Suprapubic skin (tissue), 4 donors: ENCODE measurements around the gene SLA2. TPM values are rescaled to one million over a fixed set of nuclear protein-coding genes. Genes with fewer than 3 reads are reported as not detected.
"Not testable (repeated sequence)": the region's sequence is repeated elsewhere in the genome, so short reads cannot be mapped to it uniquely, and the experiment has no call there.

Experiments used
- DNase-seq, 2 donors: peaks; one replicate each; pipeline ENCODE4 v3.0.0-alpha.2; 2019; ENCODE audit warnings: low spot score in 2 of 2
- H3K27ac ChIP-seq: fragments of 200-600 bp; sonication (generic); one replicate; pipeline ENCODE4 v1.5.1; 2019
- H3K27me3 ChIP-seq: fragments of 200-600 bp; sonication (generic); one replicate; pipeline ENCODE4 v1.5.1; 2019
- H3K36me3 ChIP-seq: fragments of 200-600 bp; sonication (generic); one replicate; pipeline ENCODE4 v1.5.1; 2019
- H3K4me1 ChIP-seq: fragments of 200-600 bp; sonication (generic); one replicate; pipeline ENCODE4 v1.5.1; 2019
- H3K4me3 ChIP-seq: fragments of 200-600 bp; sonication (generic); one replicate; pipeline ENCODE4 v1.5.1; 2019; ENCODE audit warnings: mild to moderate bottlenecking
- H3K9me3 ChIP-seq: fragments of 200-600 bp; sonication (generic); one replicate; pipeline ENCODE4 v1.5.1; 2019
- CTCF ChIP-seq, 2 donors: fragments of 200-600 bp in 1 of 2; fragments of 450-650 bp in 1 of 2; sonication (generic) in 1 of 2; IDR thresholded peaks; one replicate each; pipeline ENCODE4 v1.5.1; 2016 to 2019; ENCODE audit warnings: antibody characterized with exemption in 2 of 2, mild to moderate bottlenecking in 1 of 2, moderate library complexity in 1 of 2
- EP300 ChIP-seq: sonication (generic); formaldehyde crosslinking; IDR thresholded peaks from one replicate; pipeline ENCODE4 v1.6.1; 2017; ENCODE audit warnings: antibody characterized with exemption
- POLR2A ChIP-seq, 2 donors: fragments of 450-650 bp; IDR thresholded peaks; one replicate each; pipeline ENCODE4 v1.6.1; 2017; ENCODE audit warnings: antibody characterized with exemption in 2 of 2, mild to moderate bottlenecking in 2 of 2, moderate library complexity in 2 of 2
- POLR2AphosphoS5 ChIP-seq, 3 donors: sonication (generic); formaldehyde crosslinking; IDR thresholded peaks; one replicate each; pipeline ENCODE4 v1.6.1; 2017; ENCODE audit warnings: antibody characterized with exemption in 3 of 3
- WGBS: methylation state at CpG from one replicate; pipeline ENCODE4 v1.1.5; 2018; 5-methylcytosine and 5-hydroxymethylcytosine counted together
- total RNA-seq, 4 donors: library from RNA; depleted of rRNA; stranded (reverse); fragments of >200 nt; gene quantifications; one replicate each; pipeline ENCODE4 v1.1.0, GENCODE V29; 2016

Gene SLA2
- under 1 TPM in 2 of 4 donors, not detected in 2; 0.30 to 0.97 TPM for total RNA-seq

GRCh38 chr20:36645998-36646397 is at the start of gene SLA2:
TSS of gene SLA2 (minus strand) at chr20:36646196. CDS start at chr20:36641335, 4,861 bp downstream.
- TF ChIP-seq CTCF (IDR thresholded peaks at IDR 0.05) (no peak), EP300 (no peak), POLR2A (IDR thresholded peaks at IDR 0.05) (no peak), POLR2AphosphoS5 (IDR thresholded peaks at IDR 0.05) (no peak)
- no peaks in the 10 kb centered on the region for H3K4me1 ChIP-seq
- DNase-seq, result no peak
- no peaks in the 10 kb centered on the region for H3K27me3 ChIP-seq
- H3K9me3 ChIP-seq, result no peaks in the 10 kb centered on the region
- WGBS, result 51% methylated on average over 9 of the region's 9 CpGs
- H3K36me3 ChIP-seq, result no peaks in the 10 kb centered on the region
- H3K4me3 ChIP-seq, result peak within 1 kb of the TSS; percentile 5
- H3K27ac ChIP-seq, result no peak within 1 kb of the TSS

GRCh38 chr20:36695467-36695866 is 49.5 kb upstream of the SLA2 start:
- not testable (repeated sequence) for H3K36me3 ChIP-seq, DNase-seq, H3K4me1 ChIP-seq, H3K27ac ChIP-seq, H3K9me3 ChIP-seq, H3K4me3 ChIP-seq, H3K27me3 ChIP-seq
- 82% methylated on average over 8 of the region's 8 CpGs for WGBS

- no peak for TF ChIP-seq POLR2AphosphoS5 (IDR thresholded peaks at IDR 0.05)
- TF ChIP-seq CTCF (IDR thresholded peaks at IDR 0.05), result no peak
- no peak overlapping the region for H3K4me3 ChIP-seq
- H3K27me3 ChIP-seq, result no peaks in the 10 kb centered on the region
- DNase-seq, result no peak
- H3K4me1 ChIP-seq, result no peaks in the 10 kb centered on the region
- H3K9me3 ChIP-seq, result no peaks in the 10 kb centered on the region
- H3K36me3 ChIP-seq, result peaks cover 23% of the 10 kb centered on the region
- no peak overlapping the region for H3K27ac ChIP-seq
- WGBS, result 71% methylated on average over 7 of the region's 7 CpGs
These were observed 42.6 kb upstream of the SLA2 start for GRCh38 chr20:36688630-36689029.

GRCh38 chr20:36687850-36688249 is 41.9 kb upstream of the SLA2 start:
- no peak overlapping the region for H3K27ac ChIP-seq
- WGBS, result 73% methylated on average over 3 of the region's 3 CpGs
- TF ChIP-seq POLR2A (IDR thresholded peaks at IDR 0.05), result no peak
- TF ChIP-seq EP300, result no peak
- TF ChIP-seq CTCF (IDR thresholded peaks at IDR 0.05), result no peak
- TF ChIP-seq POLR2AphosphoS5 (IDR thresholded peaks at IDR 0.05), result no peak

GRCh38 chr20:36686944-36687343 is 40.9 kb upstream of the SLA2 start:
- Histone ChIP-seq H3K27ac (no peak overlapping the region), H3K27me3 (no peaks in the 10 kb centered on the region), H3K9me3 (no peaks in the 10 kb centered on the region), H3K4me3 (no peak overlapping the region), H3K4me1 (no peaks in the 10 kb centered on the region), H3K36me3 (peaks cover 32% of the 10 kb centered on the region)
- DNase-seq, result no peak
- WGBS, result 89% methylated on average over 4 of the region's 4 CpGs
- no peak for TF ChIP-seq POLR2A (IDR thresholded peaks at IDR 0.05)
- TF ChIP-seq EP300, result no peak
- no peak for TF ChIP-seq POLR2AphosphoS5 (IDR thresholded peaks at IDR 0.05)
- TF ChIP-seq CTCF (IDR thresholded peaks at IDR 0.05), result no peak

More at GRCh38 chr20:36687850-36688249, 41.9 kb upstream of the SLA2 start:
- Histone ChIP-seq H3K4me1 (no peaks in the 10 kb centered on the region), H3K27me3 (no peaks in the 10 kb centered on the region), H3K9me3 (no peaks in the 10 kb centered on the region), H3K36me3 (peaks cover 23% of the 10 kb centered on the region), H3K4me3 (no peak overlapping the region)
- DNase-seq, result no peak

- H3K9me3 ChIP-seq, result no peaks in the 10 kb centered on the region
- peaks cover 32% of the 10 kb centered on the region for H3K36me3 ChIP-seq
- WGBS, result 79% methylated on average over 2 of the region's 2 CpGs
- no peaks in the 10 kb centered on the region for H3K4me1 ChIP-seq
- no peak overlapping the region for H3K4me3 ChIP-seq
- no peak for DNase-seq
- no peak for TF ChIP-seq POLR2A (IDR thresholded peaks at IDR 0.05)
- no peak for TF ChIP-seq CTCF (IDR thresholded peaks at IDR 0.05)
- no peak overlapping the region for H3K27ac ChIP-seq
- H3K27me3 ChIP-seq, result no peaks in the 10 kb centered on the region
These were observed 40.5 kb upstream of the SLA2 start for GRCh38 chr20:36686504-36686903.
